Heart right ventricle (tissue), 16 donors: ENCODE results near the gene KDM8. TPM values are rescaled to one million over a fixed set of nuclear protein-coding genes. Genes with fewer than 3 reads are reported as not detected.

Source experiments
- ATAC-seq, 8 donors: fragments of 200-7000 bp; cut with Tn5 transposase; one replicate each; pipeline ENCODE4 v1.9.1; 2020; ENCODE audit warnings: mild to moderate bottlenecking in 8 of 8, moderate library complexity in 8 of 8, moderate number of reproducible peaks in 1 of 8
- DNase-seq, 2 donors: peaks; one replicate each; pipeline ENCODE4 v3.0.0-alpha.2; 2020
- H3K27ac ChIP-seq, 10 donors: fragments of 200-600 bp; sonication (generic) in 2 of 10; one replicate each; pipeline versions ENCODE4 v1.5.0 to v1.8.0; 2020 to 2022; ENCODE audit warnings: mild to moderate bottlenecking in 3 of 10
- H3K27me3 ChIP-seq, 7 donors: fragments of 200-600 bp; one replicate each; pipeline ENCODE4 v1.8.0; 2021 to 2022; ENCODE audit warnings: mild to moderate bottlenecking in 2 of 7
- H3K36me3 ChIP-seq, 9 donors: fragments of 200-600 bp; sonication (generic) in 1 of 9; one replicate each; pipeline versions ENCODE4 v1.5.0 to v1.8.0; 2020 to 2022; ENCODE audit warnings: mild to moderate bottlenecking in 2 of 9
- H3K4me1 ChIP-seq, 9 donors: fragments of 200-600 bp; sonication (generic) in 1 of 9; one replicate each; pipeline versions ENCODE4 v1.5.0 to v1.8.0; 2020 to 2022; ENCODE audit warnings: mild to moderate bottlenecking in 4 of 9
- H3K4me3 ChIP-seq, 10 donors: fragments of 200-600 bp; sonication (generic) in 2 of 10; one replicate each; pipeline versions ENCODE4 v1.5.0 to v1.8.0; 2020 to 2022; ENCODE audit warnings: mild to moderate bottlenecking in 7 of 10, moderate library complexity in 2 of 10
- H3K9me3 ChIP-seq, 11 donors: fragments of 200-600 bp in 10 of 11; sonication (generic) in 2 of 11; one replicate each; pipeline versions ENCODE4 v1.5.0 to v1.8.0; 2013 to 2022; ENCODE audit warnings: mild to moderate bottlenecking in 2 of 11, control low read depth in 1 of 11, moderate library complexity in 1 of 11
- CTCF ChIP-seq, 9 donors: fragments of 200-600 bp; sonication (generic) in 2 of 9; IDR thresholded peaks; one replicate each; pipeline versions ENCODE4 v1.5.0 to v1.8.0; 2021 to 2022; ENCODE audit warnings: antibody characterized with exemption in 9 of 9, mild to moderate bottlenecking in 5 of 9, moderate library complexity in 1 of 9
- WGBS, 2 donors: extraction: QIAGEN DNeasy Blood & Tissue Kit; methylation state at CpG; one replicate each; pipeline ENCODE4 v1.1.7; 2013; ENCODE audit warnings: inconsistent platforms in 1 of 2; 5-methylcytosine and 5-hydroxymethylcytosine counted together
- intact Hi-C, 10 donors: fragments of 100-400 bp; cut with DNase I; formaldehyde crosslinking; loops; one replicate each; pipeline versions ENCODE4 v1.11.1 to v1.14.2; 2022
- polyA plus RNA-seq, 2 donors: library from polyadenylated mRNA; stranded (reverse); fragments of 200-250 nt; gene quantifications; one replicate each; pipeline ENCODE4 v1.2.3, GENCODE V29; 2013
- total RNA-seq, 10 donors: library from RNA; stranded (reverse); fragmentation: NEBNext Ultra II Directional in 3 of 10; extraction: Animal tissue kit (Norgen Biotek cat#: 25700) in 3 of 10; gene quantifications; one replicate each; pipeline versions ENCODE4 v1.2.1 to v1.2.4, GENCODE V29; 2021 to 2023
- donor health status: Arrhythmogenic right ventricular cardiomyopathy.
- donor health status: ischemic (EF 13 %, LVEDD 7.1; RV severe dilation, severe dysfunction).
- donor health status: healthy with polysubstance abuse.
- donor health status: DM: no; HTN: yes; CAD: no.
- donor health status: DM: no; HTN: no; CAD: no.
- donor health status: ischemic (EF 25% LVEDD 6.9; RV normal size, moderate dysfunction).
- donor health status: ischemic (EF 25% LVEDD 5.7; RV mildly dilated, moderate dysfunction).
- donor health status: healthy.
- donor health status: DM: yes; HTN: yes; CAD: no.
- donor health status: Ischemic cardiomyopathy.
- donor health status: ischemic (EF 35%, LVEDD 5.7; RV mildly dilated, moderate dysfunction).
- donor health status: nonischemic (EF 11% LVEDD 7.7; RV severe dilation, severe dysfunction).
- donor health status: DM: yes; HTN: yes; CAD: no.
- donor health status: PGD.
- donor health status: ischemic (EF 29% LVEDD 5.4; RV normal size, mild dysfunction).
- donor health status: nonischemic (EF 23%, LVEDD 6.1; RV moderate dilation, normal function).

The KDM8 gene
- total and polyA plus RNA-seq, 12 donors, result 1.5 to 5.8 (median 3.3) TPM

DNA sequence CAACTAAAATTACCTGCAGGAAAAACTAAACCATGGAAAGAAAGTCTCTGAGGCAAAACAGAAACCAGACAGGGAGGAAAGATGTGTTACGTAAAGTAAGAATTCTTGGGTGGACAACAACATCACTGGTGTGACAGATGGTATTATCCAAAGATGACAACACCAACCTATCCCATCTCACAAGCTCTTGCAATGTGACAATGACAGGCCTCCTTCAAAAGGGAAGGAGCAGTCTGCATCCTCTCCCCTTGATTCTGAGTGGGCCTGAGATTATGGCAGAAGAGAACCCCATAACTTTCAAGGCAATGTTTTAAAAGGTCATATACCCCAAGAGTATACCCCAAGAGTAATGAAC is 17.6 kb upstream of the KDM8 start:
- H3K36me3 ChIP-seq, result no peaks in the 10 kb centered on the region
- WGBS, 2 donors, result 97 to 98% methylated on average over 1 of the region's 1 CpG
- no peak for TF ChIP-seq CTCF (IDR thresholded peaks at IDR 0.05)
- no peak for DNase-seq
- H3K4me1 ChIP-seq, result no peaks in the 10 kb centered on the region
- intact Hi-C loops, result loop anchor here in 2 of 10 donors (5.0 to 10.0 kb wide), 3 partner anchors 179 to 269 kb away; no protein-coding TSS in a partner anchor
- ATAC-seq, result no peak
- no peak overlapping the region for H3K4me3 ChIP-seq
- peaks cover 0 to 6% (median 0%) of the 10 kb centered on the region in 11 donors for H3K9me3 ChIP-seq
- peaks cover 0 to 30% (median 11%) of the 10 kb centered on the region in 7 donors for H3K27me3 ChIP-seq
- no peak overlapping the region for H3K27ac ChIP-seq

GRCh38 chr16:27188633-27189032 is 14.7 kb upstream of the KDM8 start:
- no peak for TF ChIP-seq CTCF (IDR thresholded peaks at IDR 0.05)
- 51 to 60% methylated on average over 1 to 2 of the region's 2 CpGs for WGBS, 2 donors
- DNase-seq (no peak), ATAC-seq (no peak)
- intact Hi-C loops, result loop anchor here in 2 of 10 donors (5.0 to 10.0 kb wide), 3 partner anchors 176 to 266 kb away; no protein-coding TSS in a partner anchor
- H3K27ac ChIP-seq, result no peak overlapping the region
- no peaks in the 10 kb centered on the region for H3K4me1 ChIP-seq
- no peaks in the 10 kb centered on the region for H3K9me3 ChIP-seq
- H3K27me3 ChIP-seq, result peaks cover 0 to 24% (median 11%) of the 10 kb centered on the region in 7 donors
- H3K4me3 ChIP-seq, result no peak overlapping the region
- no peaks in the 10 kb centered on the region for H3K36me3 ChIP-seq

- 47 to 62% methylated on average over 10 to 13 of the region's 13 CpGs for WGBS, 2 donors
- Histone ChIP-seq H3K4me3 (no peak overlapping the region), H3K9me3 (no peaks in the 10 kb centered on the region), H3K36me3 (no peaks in the 10 kb centered on the region), H3K27ac (no peak overlapping the region), H3K27me3 (peaks cover 0 to 24% (median 11%) of the 10 kb centered on the region in 7 donors), H3K4me1 (no peaks in the 10 kb centered on the region)
- no peak for ATAC-seq
- DNase-seq, result no peak
- TF ChIP-seq CTCF (IDR thresholded peaks at IDR 0.05), result no peak
- intact Hi-C loops, result loop anchor here in 2 of 10 donors (5.0 to 10.0 kb wide), 3 partner anchors 175 to 265 kb away; no protein-coding TSS in a partner anchor
These were observed 13.9 kb upstream of the KDM8 start for GRCh38 chr16:27189335-27189972.

- Histone ChIP-seq H3K4me1 (no peaks in the 10 kb centered on the region), H3K4me3 (no peak overlapping the region), H3K27ac (no peak overlapping the region), H3K9me3 (no peaks in the 10 kb centered on the region), H3K36me3 (no peaks in the 10 kb centered on the region), H3K27me3 (peaks cover 0 to 28% (median 11%) of the 10 kb centered on the region in 7 donors)
- ATAC-seq, result no peak
- 94% methylated on average over 12 of the region's 12 CpGs for WGBS, 2 donors
- no peak for TF ChIP-seq CTCF (IDR thresholded peaks at IDR 0.05)
- no peak for DNase-seq
- intact Hi-C loops, result no loop called here
These were observed 12.9 kb upstream of the KDM8 start for GRCh38 chr16:27190316-27190871.
